ENCODE measurements around the gene KIF19.

KIF19 gene

GRCh38 chr17:74358697-74359096 is 32.7 kb downstream of the KIF19 start:
- no peak for TF ChIP-seq CTCF (IDR thresholded peaks at IDR 0.05; ENCODE audit: insufficient read depth, low read depth, low read length, missing control alignments)
- DNase-seq (ENCODE audit: low read depth) = no peak
- H3K4me3 ChIP-seq (ENCODE audit: low read length) = no peak overlapping the region

GRCh38 chr17:74359916-74360315 is 33.9 kb downstream of the KIF19 start:
- H3K4me3 ChIP-seq (ENCODE audit: low read length) = no peak overlapping the region
- TF ChIP-seq CTCF (IDR thresholded peaks at IDR 0.05; ENCODE audit: insufficient read depth, low read depth, low read length, missing control alignments) = no peak

GRCh38 chr17:74360899-74361229 is 34.8 kb downstream of the KIF19 start:
- H3K4me3 ChIP-seq (ENCODE audit: low read length) = no peak overlapping the region
- no peak for DNase-seq (ENCODE audit: low read depth)
- no peak for TF ChIP-seq CTCF (IDR thresholded peaks at IDR 0.05; ENCODE audit: insufficient read depth, low read depth, low read length, missing control alignments)

More at GRCh38 chr17:74359916-74360315, 33.9 kb downstream of the KIF19 start:
- no peak for DNase-seq (ENCODE audit: low read depth)

GRCh38 chr17:74361230-74362068 is 35.4 kb downstream of the KIF19 start, which contains the start of gene BTBD17:
BTBD17 (minus strand) TSS chr17:74361868; CDS start chr17:74361819, 49 bp downstream.
- peak; percentile 38 for TF ChIP-seq CTCF (IDR thresholded peaks at IDR 0.05; ENCODE audit: insufficient read depth, low read depth, low read length, missing control alignments)
- peak; percentile 17 for DNase-seq (ENCODE audit: low read depth)
- H3K4me3 ChIP-seq (ENCODE audit: low read length) = no peak within 1 kb of the TSS

GRCh38 chr17:74362069-74362405 is 36.0 kb downstream of the KIF19 start:
- no peak for DNase-seq (ENCODE audit: low read depth)
- H3K4me3 ChIP-seq (ENCODE audit: low read length) = no peak overlapping the region
- TF ChIP-seq CTCF (IDR thresholded peaks at IDR 0.05; ENCODE audit: insufficient read depth, low read depth, low read length, missing control alignments) = no peak

- TF ChIP-seq CTCF (IDR thresholded peaks at IDR 0.05; ENCODE audit: insufficient read depth, low read depth, low read length, missing control alignments) = no peak
- no peak for DNase-seq (ENCODE audit: low read depth)
- no peak overlapping the region for H3K4me3 ChIP-seq (ENCODE audit: low read length)
Measured at GRCh38 chr17:74362810-74363498, 36.9 kb downstream of the KIF19 start.

All from epithelial cell of esophagus (primary cell).